Ectodermal cell (in vitro differentiated cells): Measurements from ENCODE around the gene GASK1B.

Experiments
- H3K27ac ChIP-seq: 2 replicates; pipeline ENCODE4 v1.7.0; 2013; ENCODE audit warnings: mild to moderate bottlenecking, low read depth, low read length; ENCODE audit not compliant: insufficient read depth, poor library complexity, severe bottlenecking
- H3K27me3 ChIP-seq: 2 replicates; pipeline ENCODE4 v1.7.0; 2013; ENCODE audit warnings: mild to moderate bottlenecking, low read length; ENCODE audit not compliant: insufficient read depth, control insufficient read depth, poor library complexity, severe bottlenecking
- H3K36me3 ChIP-seq: one replicate; pipeline ENCODE4 v1.7.0; 2013; ENCODE audit warnings: low read length; ENCODE audit not compliant: control insufficient read depth, insufficient read depth
- H3K4me1 ChIP-seq: one replicate; pipeline ENCODE4 v1.7.0; 2013; ENCODE audit warnings: low read length; ENCODE audit not compliant: control insufficient read depth, insufficient read depth
- H3K4me3 ChIP-seq: 2 replicates; pipeline ENCODE4 v1.7.0; 2013; ENCODE audit warnings: low read depth, low read length, control low read depth; ENCODE audit not compliant: insufficient read depth
- H3K9me3 ChIP-seq: 2 replicates; pipeline ENCODE4 v1.7.0; 2013; ENCODE audit warnings: mild to moderate bottlenecking, low read length, moderate library complexity; ENCODE audit not compliant: control insufficient read depth
- WGBS, 2 experiments: methylation state at CpG; one replicate each; pipeline ENCODE4 v1.1.7; 2013; ENCODE audit warnings: missing lambda C conversion rate in 2 of 2; 5-methylcytosine and 5-hydroxymethylcytosine counted together

The GASK1B gene

DNA sequence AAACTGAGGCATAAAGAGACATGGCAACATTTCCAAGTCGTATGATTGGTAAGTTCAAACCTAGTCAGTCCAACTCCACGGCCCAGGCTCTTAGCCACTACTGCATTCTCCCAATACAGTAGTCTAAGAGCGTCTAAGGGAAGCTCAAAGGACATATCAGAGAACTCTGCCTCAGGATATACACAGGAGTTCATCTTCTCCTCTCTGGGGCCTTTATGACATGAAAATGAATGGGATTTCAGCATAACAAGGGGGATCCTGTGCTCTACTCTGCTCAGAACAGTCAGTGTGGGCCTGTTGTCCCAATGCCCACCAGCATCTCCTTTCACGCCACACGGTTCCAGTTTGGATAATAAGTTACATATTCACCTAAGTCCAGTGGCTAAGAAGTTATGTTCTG is 4.2 kb downstream of the GASK1B start:
- 83 to 96% methylated on average over 5 of the region's 5 CpGs for WGBS, 2 experiments

DNA sequence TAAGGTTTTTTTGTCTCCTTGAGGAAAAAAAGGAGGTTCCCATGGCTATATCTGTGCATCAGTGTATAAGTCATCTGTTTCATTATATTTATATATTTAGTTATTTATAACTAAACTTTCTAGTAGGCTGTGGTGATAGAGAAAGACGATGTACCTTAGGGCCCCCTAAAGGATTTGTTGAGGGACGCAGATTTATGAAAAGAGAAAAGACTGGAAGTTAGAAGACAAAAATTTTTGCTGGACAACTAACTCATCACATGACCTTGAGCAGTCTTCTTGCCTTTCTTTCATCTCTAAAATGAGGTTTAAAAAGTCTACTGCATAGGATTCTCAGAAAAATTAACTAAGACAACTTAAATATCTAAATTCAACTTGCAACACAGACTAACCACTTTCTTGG is 6.1 kb downstream of the GASK1B start:
- Histone ChIP-seq H3K36me3 (no peaks in the 10 kb centered on the region), H3K27me3 (no peaks in the 10 kb centered on the region), H3K9me3 (no peaks in the 10 kb centered on the region), H3K4me1 (no peaks in the 10 kb centered on the region), H3K27ac (no peak overlapping the region), H3K4me3 (no peak overlapping the region)
- 86 to 95% methylated on average over 1 to 2 of the region's 2 CpGs for WGBS, 2 experiments

More for the DNA sequence above, 4.2 kb downstream of the GASK1B start:
- Histone ChIP-seq H3K27me3 (no peaks in the 10 kb centered on the region), H3K27ac (no peak overlapping the region), H3K4me1 (no peaks in the 10 kb centered on the region), H3K36me3 (no peaks in the 10 kb centered on the region), H3K4me3 (no peak overlapping the region), H3K9me3 (no peaks in the 10 kb centered on the region)

- no peaks in the 10 kb centered on the region for H3K36me3 ChIP-seq
- H3K9me3 ChIP-seq = no peaks in the 10 kb centered on the region
- H3K27ac ChIP-seq = no peak overlapping the region
- H3K4me1 ChIP-seq = no peaks in the 10 kb centered on the region
- 90 to 93% methylated on average over 3 of the region's 3 CpGs for WGBS, 2 experiments
- no peak overlapping the region for H3K4me3 ChIP-seq
- no peaks in the 10 kb centered on the region for H3K27me3 ChIP-seq
Observed at GRCh38 chr4:158164768-158165213, 8.0 kb downstream of the GASK1B start.

DNA sequence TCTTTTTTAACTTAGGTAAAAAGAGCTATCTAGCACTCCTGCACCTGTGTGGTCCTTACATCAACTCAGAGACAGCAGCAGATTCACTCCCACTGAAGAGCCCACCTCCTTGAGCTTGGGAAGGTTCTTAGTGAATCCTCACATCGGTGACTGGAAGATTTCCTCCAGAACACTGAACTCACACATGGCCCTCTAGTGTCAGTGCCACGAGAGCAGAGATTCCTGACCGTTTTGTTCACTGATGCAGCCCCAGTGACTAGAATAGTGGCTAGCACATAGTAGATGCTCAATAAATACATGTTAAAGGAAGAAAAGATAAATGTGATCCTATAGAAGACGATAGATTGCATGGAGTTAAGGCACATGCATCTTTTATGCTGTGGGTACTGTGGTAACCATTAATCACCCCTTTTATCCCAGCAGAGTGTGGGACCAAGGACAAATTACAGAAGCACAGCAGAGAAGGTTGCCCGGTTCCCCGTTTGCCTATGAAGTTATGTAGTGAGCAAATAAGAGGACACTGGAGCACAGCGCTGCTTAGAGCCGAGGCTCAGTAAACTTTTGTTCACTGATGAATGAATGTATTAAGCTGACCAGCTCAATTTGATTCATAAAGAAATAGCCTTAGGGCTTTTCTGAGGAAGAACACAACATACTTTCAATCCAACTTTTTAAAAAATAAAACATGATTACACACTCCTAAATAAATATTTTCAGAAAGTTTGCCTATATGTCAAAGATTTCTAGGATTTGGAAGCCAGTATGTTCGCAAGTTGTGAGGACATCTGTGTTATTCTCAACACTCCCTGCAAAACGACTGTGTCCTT is 8.7 kb downstream of the GASK1B start:
- Histone ChIP-seq H3K36me3 (no peaks in the 10 kb centered on the region), H3K27me3 (no peaks in the 10 kb centered on the region), H3K9me3 (no peaks in the 10 kb centered on the region), H3K4me3 (no peak overlapping the region), H3K27ac (no peak overlapping the region), H3K4me1 (no peaks in the 10 kb centered on the region)
- WGBS, 2 experiments = 77 to 79% methylated on average over 10 of the region's 10 CpGs

- 93 to 95% methylated on average over 4 to 5 of the region's 5 CpGs for WGBS, 2 experiments
Observed at GRCh38 chr4:158162631-158163030, 10.2 kb downstream of the GASK1B start.

DNA sequence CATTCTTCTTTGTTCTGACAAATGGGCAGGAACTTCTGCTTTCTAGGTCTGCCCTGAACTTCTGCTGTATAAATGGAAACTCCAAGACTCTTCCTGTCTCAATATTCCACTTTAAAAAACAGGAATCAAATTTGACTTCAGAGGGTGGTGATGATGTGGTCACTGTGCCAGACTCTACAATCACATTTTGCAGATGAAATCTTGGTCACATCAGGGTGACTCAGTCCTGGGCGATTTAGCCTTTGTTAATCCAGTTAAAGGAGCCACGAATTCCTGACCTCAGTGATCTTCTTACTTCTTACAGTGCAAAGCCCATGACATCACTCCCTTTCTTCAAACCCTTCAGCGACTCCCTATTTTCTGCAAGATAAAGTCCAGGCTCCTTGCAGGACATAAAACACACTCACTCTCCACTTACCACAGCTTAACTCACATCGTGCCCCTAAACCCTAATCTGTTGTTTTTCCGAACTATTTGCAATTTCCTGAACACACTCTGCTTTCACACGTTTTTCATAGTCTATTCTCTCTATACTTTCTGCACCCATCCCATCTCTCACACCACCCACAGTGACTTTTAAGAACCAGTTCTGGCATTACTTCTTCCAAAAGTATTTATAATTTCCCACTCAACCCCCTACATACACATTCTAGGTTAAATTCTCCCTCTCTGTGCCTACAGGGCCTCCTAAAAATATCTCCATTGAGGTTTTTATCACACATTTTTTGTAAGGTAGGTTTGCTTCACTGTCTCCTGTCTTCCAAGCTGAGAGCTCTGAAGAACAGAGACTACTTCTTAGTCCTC is 11.1 kb downstream of the GASK1B start:
- H3K4me1 ChIP-seq = no peaks in the 10 kb centered on the region
- WGBS, 2 experiments = 79 to 81% methylated on average over 6 of the region's 6 CpGs
- H3K27ac ChIP-seq = no peak overlapping the region
- no peaks in the 10 kb centered on the region for H3K36me3 ChIP-seq
- no peaks in the 10 kb centered on the region for H3K27me3 ChIP-seq
- no peak overlapping the region for H3K4me3 ChIP-seq
- H3K9me3 ChIP-seq = no peaks in the 10 kb centered on the region

More at GRCh38 chr4:158162631-158163030, 10.2 kb downstream of the GASK1B start:
- Histone ChIP-seq H3K27me3 (no peaks in the 10 kb centered on the region), H3K9me3 (no peaks in the 10 kb centered on the region), H3K36me3 (no peaks in the 10 kb centered on the region), H3K27ac (no peak overlapping the region), H3K4me1 (no peaks in the 10 kb centered on the region), H3K4me3 (no peak overlapping the region)

GRCh38 chr4:158159718-158160094 is 13.1 kb downstream of the GASK1B start:
- Histone ChIP-seq H3K36me3 (no peaks in the 10 kb centered on the region), H3K27me3 (no peaks in the 10 kb centered on the region), H3K9me3 (no peaks in the 10 kb centered on the region), H3K4me3 (no peak overlapping the region), H3K27ac (no peak overlapping the region), H3K4me1 (no peaks in the 10 kb centered on the region)
- 87 to 88% methylated on average over 4 of the region's 4 CpGs for WGBS, 2 experiments

DNA sequence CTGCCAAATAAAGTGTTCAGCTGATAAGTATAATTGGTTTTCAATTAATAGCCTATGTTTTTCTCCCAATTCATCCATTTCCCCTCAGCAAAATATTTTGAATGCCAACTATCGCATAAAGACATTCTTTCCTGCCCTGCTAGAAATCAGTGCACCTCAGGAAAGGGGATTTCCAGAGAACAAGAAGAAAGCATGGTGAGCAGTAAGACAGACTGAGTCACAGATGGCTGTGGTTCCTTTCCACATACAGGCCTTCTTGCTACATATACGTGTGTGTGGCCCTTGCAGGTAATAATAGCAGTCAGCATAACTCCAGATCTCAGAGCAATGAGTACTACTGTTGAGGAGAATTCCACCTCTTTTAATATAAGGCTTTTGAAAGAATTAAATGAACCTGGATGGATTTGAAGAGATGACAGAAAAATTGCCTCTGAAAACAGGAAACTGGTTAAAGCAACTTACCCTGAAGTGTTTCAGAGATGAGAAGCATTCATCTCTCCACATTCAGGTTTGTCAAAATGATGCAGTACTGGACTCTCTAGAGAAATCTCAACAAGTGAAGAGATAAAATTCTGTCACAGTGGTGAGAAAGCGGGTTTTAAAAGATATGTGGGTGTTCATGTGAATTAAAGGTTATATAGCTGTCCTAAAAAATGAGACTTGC is 13.6 kb downstream of the GASK1B start:
- H3K36me3 ChIP-seq = no peaks in the 10 kb centered on the region
- no peaks in the 10 kb centered on the region for H3K9me3 ChIP-seq
- no peaks in the 10 kb centered on the region for H3K4me1 ChIP-seq
- no peaks in the 10 kb centered on the region for H3K27me3 ChIP-seq
- H3K4me3 ChIP-seq = no peak overlapping the region
- 90% methylated on average over 3 of the region's 3 CpGs for WGBS, 2 experiments
- no peak overlapping the region for H3K27ac ChIP-seq

DNA sequence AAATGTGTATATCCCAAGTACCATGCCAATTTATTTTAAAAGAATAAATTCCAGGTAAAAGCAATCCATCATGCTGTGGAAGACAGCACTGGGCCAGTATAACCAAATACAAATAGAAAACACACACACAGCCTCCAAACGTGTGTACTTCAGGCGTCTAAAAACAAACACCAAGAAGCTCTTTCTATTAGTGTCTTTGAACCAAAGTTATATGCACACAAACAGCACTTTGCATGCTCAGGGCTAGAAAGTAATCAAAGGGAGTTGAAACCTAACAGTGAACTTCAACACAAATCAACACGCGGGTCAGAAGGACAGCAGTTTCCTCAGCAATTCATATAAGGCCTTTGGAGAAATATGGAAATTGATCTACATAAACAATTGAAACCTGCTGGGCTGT is 15.4 kb downstream of the GASK1B start:
- Histone ChIP-seq H3K9me3 (no peaks in the 10 kb centered on the region), H3K36me3 (no peaks in the 10 kb centered on the region), H3K4me3 (no peak overlapping the region), H3K27me3 (no peaks in the 10 kb centered on the region), H3K27ac (no peak overlapping the region), H3K4me1 (no peaks in the 10 kb centered on the region)
- 90 to 92% methylated on average over 4 of the region's 4 CpGs for WGBS, 2 experiments
